ENCODE measurements around the gene KRT14.

KRT14 gene

GRCh38 chr17:41535764-41536481 lies 50.8 kb downstream of the KRT14 start:
- Histone ChIP-seq H3K9me3 (ENCODE audit: low read length) (no peaks in the 10 kb centered on the region), H3K4me1 (ENCODE audit: insufficient read depth, low read length, severe bottlenecking) (no peaks in the 10 kb centered on the region), H2AFZ (ENCODE audit: low read length) (no peak overlapping the region), H3K9me2 (ENCODE audit: low read depth, low read length) (no peaks in the 10 kb centered on the region), H3K9ac (ENCODE audit: low read length) (no peak overlapping the region), H3K27ac (ENCODE audit: low read depth, low read length, poor library complexity, severe bottlenecking) (no peak overlapping the region), H3F3A (ENCODE audit: insufficient read depth, low read length) (no peaks in the 10 kb centered on the region), H4K20me1 (ENCODE audit: insufficient read depth, low read length) (no peaks in the 10 kb centered on the region), H3K36me3 (ENCODE audit: insufficient read depth, low read length) (no peaks in the 10 kb centered on the region), H3K79me2 (ENCODE audit: insufficient read depth, low read length) (no peaks in the 10 kb centered on the region), H3K27me3 (ENCODE audit: insufficient read depth, low read length) (peaks cover 6% of the 10 kb centered on the region; the same call in 1 of the 2 replicates), H3K4me2 (ENCODE audit: low read length) (no peak overlapping the region), H3K4me3 (ENCODE audit: low read depth, low read length, poor library complexity, severe bottlenecking) (no peak overlapping the region)
- no peak for TF ChIP-seq EZH2 (IDR thresholded peaks at IDR 0.05; ENCODE audit: borderline replicate concordance, low read length)
- no peak for TF ChIP-seq CTCF (IDR thresholded peaks at IDR 0.05; ENCODE audit: low read length)

GRCh38 chr17:41534899-41535546 lies 51.7 kb downstream of the KRT14 start:
- H3F3A ChIP-seq (ENCODE audit: insufficient read depth, low read length), result no peaks in the 10 kb centered on the region
- H3K4me2 ChIP-seq (ENCODE audit: low read length), result no peak overlapping the region
- no peaks in the 10 kb centered on the region for H4K20me1 ChIP-seq (ENCODE audit: insufficient read depth, low read length)

DNA sequence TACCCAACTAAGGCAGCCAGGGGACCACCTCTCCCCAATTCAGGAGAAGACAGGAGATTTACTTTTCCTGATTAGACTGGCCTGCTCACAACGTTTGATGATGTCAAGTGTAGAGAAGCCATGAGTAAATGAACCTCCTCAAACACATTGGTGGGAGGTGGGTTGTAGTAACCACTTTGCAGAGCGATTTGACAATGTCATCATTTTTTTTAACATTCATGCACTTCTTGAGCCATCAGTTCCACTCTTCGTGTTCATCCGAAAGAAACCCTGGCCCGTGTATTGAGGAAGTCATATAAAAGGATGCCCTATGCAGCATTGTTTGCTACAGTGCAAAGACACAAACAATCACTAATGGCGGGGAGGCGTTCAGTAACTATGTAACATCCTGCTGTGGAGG lies 53.1 kb downstream of the KRT14 start:
- Histone ChIP-seq H3K4me1 (ENCODE audit: insufficient read depth, low read length, severe bottlenecking) (no peaks in the 10 kb centered on the region), H3K27ac (ENCODE audit: low read depth, low read length, poor library complexity, severe bottlenecking) (no peak overlapping the region), H3K4me3 (ENCODE audit: low read depth, low read length, poor library complexity, severe bottlenecking) (no peak overlapping the region), H3K79me2 (ENCODE audit: insufficient read depth, low read length) (no peaks in the 10 kb centered on the region), H4K20me1 (ENCODE audit: insufficient read depth, low read length) (no peaks in the 10 kb centered on the region), H2AFZ (ENCODE audit: low read length) (no peak overlapping the region), H3K36me3 (ENCODE audit: insufficient read depth, low read length) (no peaks in the 10 kb centered on the region), H3K4me2 (ENCODE audit: low read length) (no peak overlapping the region), H3K9me2 (ENCODE audit: low read depth, low read length) (no peaks in the 10 kb centered on the region), H3K9me3 (ENCODE audit: low read length) (no peaks in the 10 kb centered on the region), H3K9ac (ENCODE audit: low read length) (no peak overlapping the region), H3F3A (ENCODE audit: insufficient read depth, low read length) (no peaks in the 10 kb centered on the region), H3K27me3 (ENCODE audit: insufficient read depth, low read length) (peaks cover 6% of the 10 kb centered on the region; the same call in 1 of the 2 replicates)
- no peak for TF ChIP-seq EZH2 (IDR thresholded peaks at IDR 0.05; ENCODE audit: borderline replicate concordance, low read length)

More at GRCh38 chr17:41534899-41535546, 51.7 kb downstream of the KRT14 start:
- H3K27me3 ChIP-seq (ENCODE audit: insufficient read depth, low read length), result peaks cover 6% of the 10 kb centered on the region; the same call in 1 of the 2 replicates
- H3K27ac ChIP-seq (ENCODE audit: low read depth, low read length, poor library complexity, severe bottlenecking), result no peak overlapping the region
- H3K9ac ChIP-seq (ENCODE audit: low read length), result no peak overlapping the region
- no peak overlapping the region for H3K4me3 ChIP-seq (ENCODE audit: low read depth, low read length, poor library complexity, severe bottlenecking)
- H3K9me3 ChIP-seq (ENCODE audit: low read length), result no peaks in the 10 kb centered on the region
- no peaks in the 10 kb centered on the region for H3K4me1 ChIP-seq (ENCODE audit: insufficient read depth, low read length, severe bottlenecking)
- no peaks in the 10 kb centered on the region for H3K36me3 ChIP-seq (ENCODE audit: insufficient read depth, low read length)
- H3K79me2 ChIP-seq (ENCODE audit: insufficient read depth, low read length), result no peaks in the 10 kb centered on the region
- TF ChIP-seq CTCF (IDR thresholded peaks at IDR 0.05; ENCODE audit: low read length) (no peak), EZH2 (IDR thresholded peaks at IDR 0.05; ENCODE audit: borderline replicate concordance, low read length) (no peak)
- no peaks in the 10 kb centered on the region for H3K9me2 ChIP-seq (ENCODE audit: low read depth, low read length)
- H2AFZ ChIP-seq (ENCODE audit: low read length), result no peak overlapping the region

Measured in OCI-LY1 (cell line).